IPS DF 4.7 (cell line): ENCODE data around the gene TRAF3.

Experiments used
- DNase-seq: peaks from one replicate; pipeline ENCODE4 v3.0.0-alpha.2; 2013; ENCODE audit warnings: low spot score; ENCODE audit errors: extremely low read depth

The TRAF3 gene

DNA sequence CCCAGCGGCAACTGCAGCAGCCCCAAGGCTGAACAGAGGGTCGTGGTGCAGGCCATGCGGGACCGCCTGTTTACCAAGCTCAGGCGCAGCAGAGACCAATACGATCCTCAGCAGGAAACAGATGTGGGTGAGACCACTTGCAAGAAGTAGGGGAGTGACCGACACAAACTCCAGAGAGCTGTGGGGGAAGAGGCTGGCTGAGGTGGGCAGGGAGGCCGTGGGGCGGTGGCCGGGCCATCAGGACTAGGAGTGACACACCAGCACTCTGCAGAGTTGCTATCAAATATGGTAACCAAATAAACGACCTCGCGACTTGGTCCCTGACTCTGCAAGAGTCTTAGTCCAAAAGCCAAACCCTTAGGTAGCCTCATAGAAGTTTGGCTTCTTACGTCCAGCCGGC lies 175.9 kb downstream of the TRAF3 start:
- no peak for DNase-seq

- DNase-seq = no peak
Observed at GRCh38 chr14:102954081-102954789, 177.0 kb downstream of the TRAF3 start.

GRCh38 chr14:102955636-102956408 lies 178.6 kb downstream of the TRAF3 start:
- no peak for DNase-seq

DNA sequence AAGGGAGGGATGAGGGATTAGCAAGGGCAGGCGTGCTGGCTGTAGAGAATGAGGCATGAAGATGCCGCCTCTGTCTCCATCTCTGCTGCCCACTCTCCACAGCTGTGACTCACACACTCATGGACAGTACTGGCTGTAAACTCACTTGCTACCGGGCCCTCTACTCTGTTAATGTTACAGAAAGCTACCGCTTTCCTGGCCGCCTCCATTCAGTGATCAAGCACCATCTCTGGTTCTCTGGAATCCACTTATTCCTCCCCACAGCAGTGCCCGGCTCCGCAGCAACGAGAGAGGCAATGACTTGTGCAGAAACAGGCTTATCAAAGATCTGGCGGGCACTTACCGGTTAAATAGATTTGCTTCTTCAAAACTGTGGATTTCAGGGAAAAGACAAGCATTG lies 180.0 kb downstream of the TRAF3 start:
- DNase-seq = no peak

GRCh38 chr14:102958461-102958860 lies 181.2 kb downstream of the TRAF3 start:
- DNase-seq = no peak
